WI38 (cell line): ENCODE measurements around the gene ZNF480.
A peak's percentile ranks its signal among the peaks of the same experiment; 100 is the strongest.

Experiments used
- H3K4me3 ChIP-seq: 2 replicates; pipeline ENCODE4 v1.5.1; 2011; ENCODE audit warnings: low read depth, mild to moderate bottlenecking, control low read depth, low read length
- CTCF ChIP-seq: IDR thresholded peaks from 2 replicates; pipeline ENCODE4 v1.5.1; 2012; ENCODE audit warnings: low read depth, mild to moderate bottlenecking, control low read depth, low read length

Gene ZNF480

GRCh38 chr19:52345162-52345561, 48.2 kb downstream of the ZNF480 start:
- TF ChIP-seq CTCF = no peak
- no peak overlapping the region for H3K4me3 ChIP-seq

GRCh38 chr19:52351512-52351911, 54.5 kb downstream of the ZNF480 start:
- H3K4me3 ChIP-seq = no peak overlapping the region
- TF ChIP-seq CTCF = no peak

GRCh38 chr19:52366414-52366824, 69.5 kb downstream of the ZNF480 start:
- H3K4me3 ChIP-seq = no peak overlapping the region
- TF ChIP-seq CTCF = no peak

GRCh38 chr19:52369559-52370340, 72.8 kb downstream of the ZNF480 start, which contains the start of gene ZNF880:
Gene ZNF880, plus strand, starts transcription at chr19:52369923. Its CDS starts 43 bp downstream, at chr19:52369966.
- peak within 1 kb of the TSS; percentile 84 for H3K4me3 ChIP-seq
- TF ChIP-seq CTCF = no peak

- H3K4me3 ChIP-seq = peak overlapping the region; percentile 84
- no peak for TF ChIP-seq CTCF
Observed at GRCh38 chr19:52370341-52370710, 73.4 kb downstream of the ZNF480 start.
